A673 (cell line): Measurements from ENCODE around the gene LPP. TPM values are rescaled to one million over a fixed set of nuclear protein-coding genes. Genes with fewer than 3 reads are reported as not detected.

ENCODE experiments used
- BruUV-seq: library from RNA; stranded (reverse); fragments of 400-500 nt; replicated peaks from 2 replicates; lab custom pipeline; 2021; lab: Mats Ljungman, UMichigan
- CTCF ChIA-PET: fragments of 300-600 bp; sonication (Branson Sonifier 250); formaldehyde crosslinking; loops from one replicate; lab custom pipeline; 2022; ENCODE audit warnings: antibody characterized with exemption; lab: Charles Lee
- POLR2A ChIA-PET: fragments of 300-600 bp; sonication (Branson Sonifier 250); formaldehyde crosslinking; loops from one replicate; lab custom pipeline; 2022; ENCODE audit warnings: antibody characterized with exemption; ENCODE audit not compliant: low non-redundant PET; lab: Charles Lee
- DNase-seq: peaks from one replicate; pipeline ENCODE4 v3.0.0-alpha.2; 2015; ENCODE audit warnings: low spot score
- H3K27ac ChIP-seq: fragments of 200-600 bp; sonication (generic); 2 replicates; pipeline ENCODE4 v1.5.1; 2016; ENCODE audit warnings: mixed run types, low read depth, mild to moderate bottlenecking, mixed read lengths, antibody characterized with exemption, low read length; ENCODE audit not compliant: poor library complexity, severe bottlenecking
- H3K27me3 ChIP-seq: fragments of 200-600 bp; sonication (generic); replicated peaks from 2 replicates; pipeline ENCODE4 v1.6.1; 2017; ENCODE audit warnings: mixed run types, low read depth, mild to moderate bottlenecking, mixed read lengths, antibody characterized with exemption, low read length; ENCODE audit not compliant: insufficient read depth, poor library complexity
- H3K36me3 ChIP-seq: fragments of 200-600 bp; sonication (generic); 2 replicates; pipeline ENCODE4 v1.6.1; 2016; ENCODE audit warnings: mixed run types, mild to moderate bottlenecking, mixed read lengths, antibody characterized with exemption, low read length; ENCODE audit not compliant: insufficient read depth, poor library complexity, severe bottlenecking
- H3K4me1 ChIP-seq: fragments of 200-600 bp; sonication (generic); 2 replicates; pipeline ENCODE4 v1.6.1; 2017; ENCODE audit warnings: mixed run types, mild to moderate bottlenecking, mixed read lengths, antibody characterized with exemption, low read length; ENCODE audit not compliant: insufficient read depth, poor library complexity, severe bottlenecking
- H3K4me3 ChIP-seq: fragments of 200-600 bp; sonication (generic); 2 replicates; pipeline ENCODE4 v1.5.1; 2016; ENCODE audit warnings: low read depth, mixed run types, mild to moderate bottlenecking, mixed read lengths, low read length; ENCODE audit not compliant: poor library complexity, severe bottlenecking
- H3K9me3 ChIP-seq: fragments of 200-600 bp; sonication (generic); 2 replicates; pipeline ENCODE4 v1.6.1; 2016; ENCODE audit warnings: mixed run types, low read depth, mild to moderate bottlenecking, mixed read lengths, antibody characterized with exemption, low read length; ENCODE audit not compliant: poor library complexity, severe bottlenecking
- EZH2 ChIP-seq: fragments of 200-600 bp; sonication (generic); IDR thresholded peaks from 2 replicates; pipeline ENCODE4 v1.6.1; 2017; ENCODE audit warnings: borderline replicate concordance, low read depth, mild to moderate bottlenecking, mixed read lengths, antibody characterized with exemption, low read length; ENCODE audit not compliant: poor library complexity, severe bottlenecking
- intact Hi-C: fragments of 100-400 bp; cut with micrococcal nuclease; formaldehyde crosslinking; loops from one replicate; pipeline ENCODE4 v1.10.0; 2022; ENCODE audit not compliant: unreplicated experiment
- total RNA-seq: library from RNA; stranded (reverse); gene quantifications from 2 replicates; pipeline ENCODE4 v1.2.3, GENCODE V29; 2021
- TF ChIP-seq, protein P1 (sequence below): fragments of 300-800, 200-600 bp; sonication (generic); conservative IDR thresholded peaks from 2 replicates; pipeline ENCODE4 v1.5.1; 2017; ENCODE audit warnings: low read depth, mild to moderate bottlenecking, antibody characterized with exemption, low read length, moderate library complexity, mixed read lengths

LPP gene
- total RNA-seq, 1 experiment from 2014 or later = 39.7 TPM

DNA sequence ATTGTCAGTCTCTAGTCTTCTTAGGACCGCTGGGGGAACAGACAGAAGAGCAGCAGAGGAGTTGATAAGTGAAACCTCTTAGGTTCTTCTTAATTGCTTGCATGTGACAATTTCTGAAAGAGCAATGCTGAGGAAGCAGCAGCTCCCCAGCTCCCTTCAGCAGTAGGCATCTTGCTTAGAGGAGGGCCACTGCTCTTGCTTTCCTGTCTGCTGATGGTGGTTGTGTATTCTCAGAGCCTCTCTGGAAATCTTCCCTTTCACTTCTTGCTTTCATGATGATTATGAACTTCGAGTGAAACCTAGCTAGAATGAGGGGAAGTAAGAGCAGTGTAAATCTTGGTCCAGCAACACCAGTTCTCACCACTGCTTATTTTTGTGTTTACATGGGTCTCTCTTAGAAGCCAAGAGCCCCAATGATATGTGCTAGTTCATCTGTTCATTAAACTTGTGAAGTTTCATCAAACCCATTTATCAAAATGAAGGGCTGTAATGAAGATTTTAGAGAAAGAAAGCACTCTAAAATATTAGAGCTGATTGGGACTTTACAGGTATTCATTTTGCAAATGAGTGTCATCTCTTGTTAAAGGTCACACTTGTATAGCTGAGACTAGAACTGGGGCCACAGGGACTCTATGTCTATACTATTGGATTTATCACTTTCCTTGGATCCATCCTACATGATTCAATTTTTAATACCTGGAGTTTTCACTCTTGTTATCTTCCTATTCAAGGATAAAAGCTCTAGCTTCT lies 246.7 kb downstream of the LPP start:
- CTCF ChIA-PET = no interaction called here

DNA sequence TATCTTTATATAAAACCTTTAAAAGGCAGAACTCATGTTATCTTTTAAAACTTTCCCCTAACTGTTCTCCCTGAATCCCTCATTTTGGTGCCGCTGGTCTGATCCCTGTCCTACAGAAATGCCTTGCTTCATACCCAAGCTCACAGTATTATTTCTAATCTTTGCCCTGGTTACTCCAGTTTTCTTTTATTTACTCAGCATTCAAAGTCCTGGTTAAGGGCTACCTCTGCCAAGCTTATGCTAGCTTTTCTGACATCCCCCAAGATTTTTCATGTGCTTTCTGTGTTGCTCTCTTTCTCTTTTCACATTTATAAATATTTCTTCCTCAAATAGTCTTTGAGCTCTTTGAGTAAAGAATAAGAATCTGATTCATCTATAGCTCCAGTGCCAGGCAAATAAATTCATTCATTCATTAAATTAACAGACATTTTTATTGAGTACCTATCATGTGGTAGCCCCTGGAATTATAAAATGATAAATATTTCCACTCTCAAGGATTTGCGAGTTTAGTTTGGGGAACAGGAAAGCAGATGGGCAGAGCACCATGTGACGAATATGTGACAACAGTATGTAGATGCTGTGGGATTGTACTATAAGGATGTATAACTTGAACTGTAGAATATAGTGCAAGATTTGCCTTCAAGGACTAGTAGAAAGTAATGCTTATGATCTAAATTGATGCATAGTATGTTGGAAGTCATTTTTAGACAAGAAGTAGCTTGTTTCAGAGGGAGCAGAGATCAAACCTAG lies 247.5 kb downstream of the LPP start:
- POLR2A ChIA-PET = no interaction called here
- Histone ChIP-seq H3K27ac (no peak overlapping the region), H3K4me1 (no peaks in the 10 kb centered on the region), H3K9me3 (no peaks in the 10 kb centered on the region), H3K4me3 (no peak overlapping the region), H3K27me3 (no peaks in the 10 kb centered on the region), H3K36me3 (no peaks in the 10 kb centered on the region)
- DNase-seq = no peak
- CTCF ChIA-PET = no interaction called here
- intact Hi-C loops = no loop called here
- BruUV-seq = no TSS peak
- no peak for TF ChIP-seq EZH2
- TF ChIP-seq, protein P1, sequence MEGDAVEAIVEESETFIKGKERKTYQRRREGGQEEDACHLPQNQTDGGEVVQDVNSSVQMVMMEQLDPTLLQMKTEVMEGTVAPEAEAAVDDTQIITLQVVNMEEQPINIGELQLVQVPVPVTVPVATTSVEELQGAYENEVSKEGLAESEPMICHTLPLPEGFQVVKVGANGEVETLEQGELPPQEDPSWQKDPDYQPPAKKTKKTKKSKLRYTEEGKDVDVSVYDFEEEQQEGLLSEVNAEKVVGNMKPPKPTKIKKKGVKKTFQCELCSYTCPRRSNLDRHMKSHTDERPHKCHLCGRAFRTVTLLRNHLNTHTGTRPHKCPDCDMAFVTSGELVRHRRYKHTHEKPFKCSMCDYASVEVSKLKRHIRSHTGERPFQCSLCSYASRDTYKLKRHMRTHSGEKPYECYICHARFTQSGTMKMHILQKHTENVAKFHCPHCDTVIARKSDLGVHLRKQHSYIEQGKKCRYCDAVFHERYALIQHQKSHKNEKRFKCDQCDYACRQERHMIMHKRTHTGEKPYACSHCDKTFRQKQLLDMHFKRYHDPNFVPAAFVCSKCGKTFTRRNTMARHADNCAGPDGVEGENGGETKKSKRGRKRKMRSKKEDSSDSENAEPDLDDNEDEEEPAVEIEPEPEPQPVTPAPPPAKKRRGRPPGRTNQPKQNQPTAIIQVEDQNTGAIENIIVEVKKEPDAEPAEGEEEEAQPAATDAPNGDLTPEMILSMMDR = no peak

More for the DNA sequence above, 246.7 kb downstream of the LPP start:
- BruUV-seq = no TSS peak
- Histone ChIP-seq H3K4me3 (no peak overlapping the region), H3K9me3 (no peaks in the 10 kb centered on the region), H3K27me3 (no peaks in the 10 kb centered on the region), H3K4me1 (no peaks in the 10 kb centered on the region), H3K36me3 (no peaks in the 10 kb centered on the region), H3K27ac (no peak overlapping the region)
- POLR2A ChIA-PET = no interaction called here
- TF ChIP-seq, protein P1 = no peak
- no peak for TF ChIP-seq EZH2
- intact Hi-C loops = no loop called here
- DNase-seq = no peak

DNA sequence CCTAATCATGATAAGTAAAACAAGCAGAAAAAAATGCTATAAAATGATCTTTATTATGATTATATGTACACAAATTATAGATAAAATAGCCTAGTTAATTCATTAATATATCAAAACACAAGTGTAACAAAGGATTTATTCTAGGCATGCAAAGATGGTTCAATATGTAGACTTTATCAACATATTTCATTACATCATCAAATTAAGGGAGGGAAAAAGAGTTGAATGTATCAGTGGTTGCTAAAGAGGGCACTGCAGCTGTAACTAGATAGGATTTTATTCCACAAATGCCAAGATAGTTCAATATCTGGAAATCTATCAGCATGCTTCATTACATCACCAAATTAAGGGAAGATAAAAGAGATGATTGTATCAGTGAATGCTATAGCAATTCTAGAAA lies 248.3 kb downstream of the LPP start:
- no peaks in the 10 kb centered on the region for H3K4me1 ChIP-seq
- H3K9me3 ChIP-seq = no peaks in the 10 kb centered on the region
- ChIA-PET CTCF (no interaction called here), POLR2A (no interaction called here)
- TF ChIP-seq, protein P1 = no peak
- TF ChIP-seq EZH2 = no peak
- BruUV-seq = no TSS peak
- intact Hi-C loops = no loop called here
- H3K27ac ChIP-seq = no peak overlapping the region
- no peaks in the 10 kb centered on the region for H3K27me3 ChIP-seq
- no peak for DNase-seq
- H3K4me3 ChIP-seq = no peak overlapping the region
- H3K36me3 ChIP-seq = no peaks in the 10 kb centered on the region
